PC-3 (cell line): ENCODE results near the gene MACROD2.

Source experiments
- CTCF ChIP-seq: fragments of 300-600 bp; sonication (generic); conservative IDR thresholded peaks from 2 replicates; pipeline ENCODE4 v1.5.1; 2017; ENCODE audit warnings: antibody characterized with exemption, low read depth, mild to moderate bottlenecking, low read length
- EZH2 ChIP-seq: fragments of 300-600 bp; sonication (generic); IDR thresholded peaks from one replicate; pipeline ENCODE4 v1.6.1; 2017; ENCODE audit warnings: antibody characterized with exemption, mild to moderate bottlenecking, low read length; ENCODE audit not compliant: unreplicated experiment
- EZH2phosphoT487 ChIP-seq: fragments of 300-600 bp; sonication (generic); IDR thresholded peaks from 2 replicates; pipeline ENCODE4 v1.6.1; 2018; ENCODE audit warnings: mild to moderate bottlenecking, antibody characterized with exemption, low read length, borderline replicate concordance

- TF ChIP-seq CTCF: no peak
- TF ChIP-seq EZH2: no peak
- TF ChIP-seq EZH2phosphoT487: no peak
Observed at GRCh38 chr20:15890407-15890982, 1895.2 kb downstream of the MACROD2 start.
